Lower lobe of right lung (tissue), 2 donors: ENCODE measurements around the gene KRT31. TPM values are rescaled to one million over a fixed set of nuclear protein-coding genes. Genes with fewer than 3 reads are reported as not detected.

Source experiments
- ATAC-seq, 2 donors: fragments of 200-7000 bp; cut with Tn5 transposase; one replicate each; pipeline ENCODE4 v1.9.1; 2020 to 2022; ENCODE audit warnings: mild to moderate bottlenecking in 2 of 2, moderate library complexity in 2 of 2
- DNase-seq: peaks from one replicate; pipeline ENCODE4 v3.0.0-alpha.2; 2020
- H3K27ac ChIP-seq: fragments of 200-600 bp; one replicate; pipeline ENCODE4 v1.8.0; 2022
- H3K27me3 ChIP-seq: fragments of 200-600 bp; one replicate; pipeline ENCODE4 v1.8.0; 2022; ENCODE audit warnings: low read depth
- H3K36me3 ChIP-seq: fragments of 200-600 bp; one replicate; pipeline ENCODE4 v1.8.0; 2022; ENCODE audit warnings: mild to moderate bottlenecking
- H3K4me1 ChIP-seq: fragments of 200-600 bp; one replicate; pipeline ENCODE4 v1.8.0; 2022
- H3K4me3 ChIP-seq: fragments of 200-600 bp; one replicate; pipeline ENCODE4 v1.8.0; 2022; ENCODE audit warnings: mild to moderate bottlenecking
- H3K9me3 ChIP-seq: fragments of 200-600 bp; one replicate; pipeline ENCODE4 v1.8.0; 2022
- intact Hi-C: fragments of 100-400 bp; cut with DNase I; formaldehyde crosslinking; loops from one replicate; pipeline ENCODE4 v1.11.0; 2022
- total RNA-seq: library from RNA; stranded (reverse); fragmentation: NEBNext Ultra II Directional; extraction: Animal tissue kit (Norgen Biotek cat#: 25700); gene quantifications from one replicate; pipeline ENCODE4 v1.2.1, GENCODE V29; 2021
- TF ChIP-seq, protein P1 (sequence below): fragments of 200-600 bp; IDR thresholded peaks from one replicate; pipeline ENCODE4 v1.8.0; 2022; ENCODE audit warnings: antibody characterized with exemption, mild to moderate bottlenecking
- donor health status: DM: no; HTN: yes; CAD: no; lungs with severe emphysema.

The KRT31 gene
- total RNA-seq, 1 donor from 2014 or later, result not detected

- Histone ChIP-seq H3K27me3 (no peaks in the 10 kb centered on the region), H3K9me3 (no peaks in the 10 kb centered on the region), H3K36me3 (no peaks in the 10 kb centered on the region), H3K27ac (no peak overlapping the region), H3K4me1 (no peaks in the 10 kb centered on the region), H3K4me3 (no peak overlapping the region)
- intact Hi-C loops, result no loop called here
- DNase-seq, result no peak
- TF ChIP-seq, protein P1, sequence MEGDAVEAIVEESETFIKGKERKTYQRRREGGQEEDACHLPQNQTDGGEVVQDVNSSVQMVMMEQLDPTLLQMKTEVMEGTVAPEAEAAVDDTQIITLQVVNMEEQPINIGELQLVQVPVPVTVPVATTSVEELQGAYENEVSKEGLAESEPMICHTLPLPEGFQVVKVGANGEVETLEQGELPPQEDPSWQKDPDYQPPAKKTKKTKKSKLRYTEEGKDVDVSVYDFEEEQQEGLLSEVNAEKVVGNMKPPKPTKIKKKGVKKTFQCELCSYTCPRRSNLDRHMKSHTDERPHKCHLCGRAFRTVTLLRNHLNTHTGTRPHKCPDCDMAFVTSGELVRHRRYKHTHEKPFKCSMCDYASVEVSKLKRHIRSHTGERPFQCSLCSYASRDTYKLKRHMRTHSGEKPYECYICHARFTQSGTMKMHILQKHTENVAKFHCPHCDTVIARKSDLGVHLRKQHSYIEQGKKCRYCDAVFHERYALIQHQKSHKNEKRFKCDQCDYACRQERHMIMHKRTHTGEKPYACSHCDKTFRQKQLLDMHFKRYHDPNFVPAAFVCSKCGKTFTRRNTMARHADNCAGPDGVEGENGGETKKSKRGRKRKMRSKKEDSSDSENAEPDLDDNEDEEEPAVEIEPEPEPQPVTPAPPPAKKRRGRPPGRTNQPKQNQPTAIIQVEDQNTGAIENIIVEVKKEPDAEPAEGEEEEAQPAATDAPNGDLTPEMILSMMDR, result no peak
- peak; percentile 79 to 85 for ATAC-seq
Observed at GRCh38 chr17:41413353-41413957, 16.0 kb upstream of the KRT31 start.

DNA sequence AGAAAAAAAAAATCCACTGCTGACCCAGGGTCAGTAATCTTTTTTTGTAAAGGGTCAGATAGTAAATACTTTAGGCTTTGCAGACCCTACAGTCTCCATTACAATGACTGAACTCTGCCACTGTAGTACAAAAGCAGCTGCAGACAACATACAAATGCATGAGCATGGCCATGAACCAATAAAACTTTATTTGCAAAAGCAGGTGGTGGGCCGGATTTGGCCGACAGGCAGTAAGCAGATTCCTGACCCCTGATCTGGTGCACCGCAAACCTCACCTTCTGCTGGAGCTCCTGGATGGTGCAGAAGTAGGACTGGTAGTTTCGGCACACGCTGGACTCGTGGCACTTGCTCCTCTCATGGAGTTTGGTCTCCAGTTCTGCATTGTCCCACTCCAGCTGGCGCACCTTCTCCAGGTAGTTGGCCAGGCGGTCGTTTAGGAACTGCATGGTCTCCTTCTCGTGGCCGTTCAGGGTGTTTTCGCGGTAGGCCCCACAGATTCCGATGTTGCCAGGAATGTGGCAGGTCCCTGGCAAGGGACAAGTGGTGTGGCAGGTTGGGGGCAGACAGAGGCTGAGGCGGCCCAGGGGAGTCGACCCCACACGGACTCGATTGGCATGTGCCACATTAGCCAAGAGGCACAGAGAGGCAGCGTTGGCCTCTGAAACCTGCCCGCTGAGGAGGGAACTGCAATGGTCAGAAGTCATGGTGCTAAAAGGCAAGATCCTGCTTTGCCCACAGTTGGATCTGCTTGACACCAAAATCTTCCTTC, 13.8 kb upstream of the KRT31 start:
- H3K4me1 ChIP-seq, result no peaks in the 10 kb centered on the region
- no peaks in the 10 kb centered on the region for H3K36me3 ChIP-seq
- no peaks in the 10 kb centered on the region for H3K9me3 ChIP-seq
- no peaks in the 10 kb centered on the region for H3K27me3 ChIP-seq
- TF ChIP-seq, protein P1, result no peak
- intact Hi-C loops, result no loop called here
- no peak overlapping the region for H3K27ac ChIP-seq
- ATAC-seq (no peak), DNase-seq (no peak)
- H3K4me3 ChIP-seq, result no peak overlapping the region

GRCh38 chr17:41407226-41407625, 9.8 kb upstream of the KRT31 start:
- intact Hi-C loops, result no loop called here
- H3K36me3 ChIP-seq, result no peaks in the 10 kb centered on the region
- no peaks in the 10 kb centered on the region for H3K4me1 ChIP-seq
- no peaks in the 10 kb centered on the region for H3K9me3 ChIP-seq
- no peaks in the 10 kb centered on the region for H3K27me3 ChIP-seq
- no peak for ATAC-seq
- no peak for DNase-seq
- no peak overlapping the region for H3K27ac ChIP-seq
- TF ChIP-seq, protein P1, result no peak
- no peak overlapping the region for H3K4me3 ChIP-seq

GRCh38 chr17:41406205-41406604, 8.8 kb upstream of the KRT31 start:
- intact Hi-C loops, result no loop called here
- DNase-seq (no peak), ATAC-seq (peak in 1 of 2 donors; percentile 65)
- no peaks in the 10 kb centered on the region for H3K4me1 ChIP-seq
- H3K36me3 ChIP-seq, result no peaks in the 10 kb centered on the region
- TF ChIP-seq, protein P1, result no peak
- H3K27me3 ChIP-seq, result no peaks in the 10 kb centered on the region
- no peak overlapping the region for H3K4me3 ChIP-seq
- H3K9me3 ChIP-seq, result no peaks in the 10 kb centered on the region
- no peak overlapping the region for H3K27ac ChIP-seq

DNA sequence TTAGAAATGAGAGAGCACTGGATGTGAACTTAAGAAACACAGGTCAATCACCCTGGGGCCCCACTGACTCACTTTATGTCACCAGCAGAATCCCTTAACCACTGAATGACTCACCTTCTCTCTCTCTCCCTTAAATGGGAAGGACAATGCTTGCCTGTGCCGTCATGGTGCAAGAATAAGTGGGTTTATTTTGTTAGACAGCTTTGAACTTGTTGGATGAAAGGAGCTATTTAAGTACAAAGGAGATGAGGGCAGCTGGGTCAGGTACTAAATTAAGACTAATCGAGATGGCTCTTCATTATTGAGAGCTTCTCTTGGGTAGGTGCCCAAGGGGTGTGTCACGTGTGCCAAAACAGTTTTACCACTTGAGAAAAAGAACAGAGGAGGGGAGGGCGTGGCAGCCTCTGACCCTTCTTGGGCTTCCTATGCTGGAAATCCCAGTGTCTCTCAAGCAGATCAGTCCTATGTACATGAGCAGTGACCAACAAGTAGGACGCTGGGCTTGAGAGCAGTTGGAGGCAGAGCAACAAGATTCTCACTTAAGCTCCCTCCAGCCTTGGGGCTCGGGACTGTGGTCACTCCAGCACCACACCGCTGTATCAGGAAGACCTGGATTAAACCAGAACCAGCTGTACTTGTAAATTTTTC, 6.7 kb upstream of the KRT31 start:
- Histone ChIP-seq H3K27ac (no peak overlapping the region), H3K27me3 (no peaks in the 10 kb centered on the region), H3K36me3 (no peaks in the 10 kb centered on the region), H3K9me3 (no peaks in the 10 kb centered on the region), H3K4me1 (no peaks in the 10 kb centered on the region), H3K4me3 (no peak overlapping the region)
- TF ChIP-seq, protein P1, result no peak
- DNase-seq (no peak), ATAC-seq (peak; percentile 46 to 47)
- intact Hi-C loops, result no loop called here
